ENCODE measurements around the gene FAM114A2.
"Not testable (repeated sequence)": the region's sequence is repeated elsewhere in the genome, so short reads cannot be mapped to it uniquely, and the experiment has no call there.

Gene FAM114A2

DNA sequence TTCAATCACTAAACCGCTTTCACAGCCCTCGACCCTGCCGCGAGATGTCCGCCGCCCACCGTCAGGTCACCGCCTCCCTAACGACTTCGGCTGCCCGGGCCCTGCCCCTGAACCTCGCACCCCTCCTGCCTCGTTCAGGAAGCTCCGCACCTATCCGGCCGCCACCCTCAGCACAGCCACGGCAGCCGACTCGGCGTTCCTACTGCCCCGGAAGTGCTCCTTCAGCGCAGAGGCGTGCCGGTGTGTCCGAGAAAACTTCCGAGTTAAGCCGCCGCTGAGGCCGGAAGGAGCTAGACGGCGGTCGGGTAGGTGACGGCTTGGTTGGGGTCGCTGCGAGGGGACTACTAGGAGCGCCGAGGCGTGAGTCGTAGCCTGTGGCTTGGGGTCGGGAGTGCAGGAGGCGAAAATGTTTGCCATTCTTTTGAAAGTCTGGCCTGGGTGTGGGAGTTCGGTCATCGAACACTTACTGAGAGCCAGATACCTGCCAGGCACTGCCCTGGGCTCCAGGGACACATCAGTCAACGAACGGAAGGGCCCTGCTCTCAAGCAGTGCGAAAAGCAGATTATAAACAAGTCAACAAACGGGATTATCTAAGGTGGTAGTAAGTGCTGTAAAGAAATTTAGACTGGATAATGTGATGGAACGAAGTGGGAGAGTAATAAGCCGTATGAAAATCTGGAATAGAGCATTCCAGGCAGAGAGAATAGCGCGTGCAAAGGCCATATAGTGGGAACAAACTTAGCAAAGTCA is at the start of gene FAM114A2, which contains the start of gene MFAP3:
FAM114A2 (minus strand) TSS at position 204 of the 751 bp plus-strand sequence. CDS start 3,957 bp downstream, outside the sequence.
MFAP3 (plus strand) TSS at position 261 of the 751 bp plus-strand sequence. CDS start 10,756 bp downstream, outside the sequence.
- peak; percentile 58 for DNase-seq

DNA sequence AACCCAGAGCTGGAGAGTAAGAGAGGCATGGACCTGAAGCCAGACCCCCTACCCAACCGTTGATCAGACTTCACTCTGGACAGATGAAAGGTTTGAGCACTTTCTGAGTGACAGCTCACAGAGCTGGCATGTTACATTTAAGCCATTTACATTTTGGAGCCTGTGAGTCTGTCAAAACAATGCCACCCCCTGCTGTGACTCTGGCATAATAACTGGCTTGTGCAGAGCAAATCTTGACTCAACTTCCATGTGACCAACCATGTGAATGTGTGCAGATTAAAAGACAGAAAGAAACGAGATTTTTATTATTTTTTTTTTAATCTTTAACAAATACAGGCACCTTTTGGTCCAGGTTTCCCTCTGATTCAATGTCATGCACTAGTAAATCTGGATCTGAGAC is 48.5 kb upstream of the FAM114A2 start:
- peak; percentile 37 for DNase-seq

DNA sequence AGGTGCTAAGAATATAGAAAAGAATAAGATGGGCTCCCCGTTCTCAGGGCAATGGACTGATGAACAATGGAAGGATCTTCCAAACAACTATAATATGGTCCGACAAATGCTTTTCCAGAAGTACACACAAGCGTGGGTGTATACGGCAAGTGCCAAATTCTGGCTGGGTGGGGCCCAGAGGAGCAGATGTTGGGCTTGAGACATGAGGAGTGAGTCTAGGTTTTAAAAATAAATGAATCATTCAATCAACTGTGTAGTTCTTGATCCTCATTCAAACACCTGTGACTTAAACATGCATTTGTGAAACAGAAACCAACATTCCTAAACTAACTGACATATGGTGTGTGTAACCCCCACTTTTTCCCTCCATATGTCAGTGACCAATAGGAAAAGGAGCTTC is 47.9 kb upstream of the FAM114A2 start:
- peak; percentile 41 for DNase-seq

DNA sequence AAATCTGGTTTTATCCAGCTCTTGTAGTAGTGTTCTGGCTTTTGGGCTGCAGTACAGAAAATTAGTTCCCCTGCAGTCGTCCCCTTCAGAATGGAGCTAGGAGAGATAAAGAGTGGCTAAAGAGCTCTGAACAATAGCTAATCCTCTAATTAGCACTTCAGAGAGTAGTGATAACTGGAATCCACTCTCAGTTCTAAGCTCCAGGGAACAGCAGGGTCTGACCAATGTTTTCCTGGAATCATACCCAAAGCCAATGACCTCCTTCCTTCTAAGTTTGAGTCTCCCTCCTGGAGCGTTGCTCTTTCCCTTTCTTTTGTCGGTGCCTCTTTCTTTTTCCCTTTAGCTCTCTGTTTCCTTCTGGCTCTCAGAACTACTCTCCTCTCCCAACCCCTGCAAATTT is 47.4 kb upstream of the FAM114A2 start:
- DNase-seq, result no peak

DNA sequence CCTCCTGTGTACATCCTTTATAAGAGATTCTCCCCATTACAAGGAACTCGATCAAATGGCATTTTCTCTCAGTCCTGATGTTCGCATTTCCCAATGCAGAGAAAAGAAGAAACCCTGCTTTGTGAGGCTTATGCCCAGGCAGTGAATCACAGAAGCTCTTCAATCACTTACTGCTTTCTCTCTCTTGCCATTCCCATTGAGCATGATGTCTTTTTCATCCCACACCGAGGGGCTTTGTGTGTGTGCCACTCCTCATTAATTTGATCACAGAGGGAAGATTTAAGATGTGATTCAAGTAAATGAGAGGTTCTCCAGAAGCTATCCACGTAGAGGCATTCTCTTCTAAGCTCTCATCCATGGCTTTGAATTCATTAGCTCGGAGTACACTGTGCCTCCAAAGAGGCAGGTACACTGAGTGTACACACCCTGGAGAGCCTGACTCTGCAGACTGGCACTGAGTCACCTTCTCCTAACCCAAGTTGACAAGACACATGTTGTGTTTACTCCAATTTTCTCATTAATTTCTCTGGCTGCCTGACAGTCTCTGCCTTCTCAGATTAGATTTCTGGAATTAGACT is 45.4 kb upstream of the FAM114A2 start:
- no peak for DNase-seq

GRCh38 chr5:154081246-154081645 is 42.5 kb upstream of the FAM114A2 start:
- peak; percentile 26 for DNase-seq

GRCh38 chr5:154078272-154078671 is 39.6 kb upstream of the FAM114A2 start:
- peak; percentile 47 for DNase-seq

- DNase-seq, result no peak
Observed at GRCh38 chr5:154077696-154078095, 39.0 kb upstream of the FAM114A2 start.

GRCh38 chr5:154076240-154076922 is 37.7 kb upstream of the FAM114A2 start:
- DNase-seq, result no peak

GRCh38 chr5:154072414-154073171 is 33.9 kb upstream of the FAM114A2 start:
- DNase-seq, result peak; percentile 43

DNA sequence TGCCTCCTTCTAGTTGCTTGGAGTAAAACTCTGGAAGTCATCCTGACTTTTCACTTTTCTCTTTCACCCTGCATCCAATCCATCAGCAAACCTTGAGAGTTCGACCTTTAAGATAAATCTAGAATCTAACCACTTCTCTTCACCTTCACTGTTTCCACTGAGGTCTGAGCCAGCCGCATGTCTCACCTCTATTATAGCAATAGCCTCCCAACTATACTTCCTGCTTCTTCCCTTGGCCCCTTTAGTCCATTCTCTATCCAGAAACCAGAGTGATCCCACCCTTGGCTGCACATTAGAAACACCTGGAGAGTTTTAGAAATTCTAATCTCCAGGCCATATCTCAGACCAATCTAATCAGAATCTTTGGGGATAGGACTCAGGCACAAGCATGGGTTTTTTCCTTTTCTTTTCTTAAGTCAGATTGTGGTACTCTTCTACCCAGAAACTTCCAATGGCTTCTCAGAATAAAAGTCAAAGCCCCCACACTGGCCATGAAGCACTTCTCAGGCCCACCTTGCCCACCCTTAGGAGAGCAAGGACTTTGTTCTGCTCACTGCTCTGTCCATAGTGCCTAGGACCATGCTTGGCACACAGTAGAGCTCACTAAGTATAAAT is 33.2 kb upstream of the FAM114A2 start:
- no peak for DNase-seq

GRCh38 chr5:154069854-154070253 is 31.1 kb upstream of the FAM114A2 start:
- DNase-seq, result not testable (repeated sequence)

GRCh38 chr5:154065971-154066370 is 27.3 kb upstream of the FAM114A2 start:
- DNase-seq, result no peak

DNA sequence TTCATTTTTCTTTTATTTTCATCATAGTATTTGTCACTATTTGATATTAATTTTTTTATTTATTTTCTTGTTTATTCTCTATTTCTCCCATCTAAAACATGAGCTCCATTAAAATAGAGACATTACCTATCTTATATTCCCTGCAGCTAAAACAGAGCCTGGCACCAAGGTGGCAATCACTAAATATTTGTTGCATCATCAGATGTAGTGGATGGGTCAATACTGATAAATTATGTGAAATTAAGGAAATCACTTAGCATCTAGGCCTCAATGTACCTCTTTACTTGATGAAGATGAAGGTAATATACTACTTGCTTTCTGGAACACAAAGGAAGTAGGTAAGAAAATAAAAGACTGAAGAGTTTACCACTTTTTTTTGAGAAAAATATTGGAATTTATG is 24.7 kb upstream of the FAM114A2 start:
- no peak for DNase-seq

DNA sequence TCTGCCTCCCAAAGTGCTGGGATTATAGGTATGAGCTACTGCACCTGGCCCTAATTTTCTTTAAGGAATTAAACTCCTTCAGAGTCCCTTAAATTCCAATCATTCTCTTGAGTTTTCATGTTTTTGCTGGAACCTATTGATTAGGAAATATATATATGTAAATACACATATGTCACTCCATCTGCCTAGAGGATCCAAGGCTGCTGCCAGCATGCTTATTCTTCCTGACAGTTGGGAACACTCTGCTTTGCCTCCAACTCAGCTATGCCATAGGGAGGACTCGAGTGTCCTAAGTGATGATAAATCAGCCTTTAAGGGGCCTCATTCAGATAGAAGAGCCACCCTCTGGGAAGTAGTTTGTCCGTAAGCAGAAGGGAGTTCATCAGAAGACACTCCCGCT is 21.9 kb upstream of the FAM114A2 start:
- DNase-seq, result no peak

DNA sequence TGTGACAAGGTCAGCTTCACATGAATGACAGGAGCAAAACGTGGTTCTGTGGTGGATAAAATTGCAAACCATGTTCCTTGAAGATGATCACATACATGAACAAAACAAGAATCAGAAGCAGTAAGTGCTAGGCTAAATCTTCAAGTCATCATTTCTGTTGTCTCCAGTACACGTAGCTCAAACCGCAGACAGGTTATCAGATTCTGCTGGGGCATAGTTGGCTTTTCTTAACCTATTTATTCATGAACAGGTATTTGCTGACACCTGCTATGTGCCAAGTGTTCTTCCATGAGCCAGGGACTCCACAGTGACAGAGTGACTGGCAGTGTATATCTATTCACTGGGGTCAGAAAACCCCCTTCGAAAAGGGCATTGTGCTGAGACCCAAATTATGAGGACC is 20.9 kb upstream of the FAM114A2 start:
- DNase-seq, result no peak

DNA sequence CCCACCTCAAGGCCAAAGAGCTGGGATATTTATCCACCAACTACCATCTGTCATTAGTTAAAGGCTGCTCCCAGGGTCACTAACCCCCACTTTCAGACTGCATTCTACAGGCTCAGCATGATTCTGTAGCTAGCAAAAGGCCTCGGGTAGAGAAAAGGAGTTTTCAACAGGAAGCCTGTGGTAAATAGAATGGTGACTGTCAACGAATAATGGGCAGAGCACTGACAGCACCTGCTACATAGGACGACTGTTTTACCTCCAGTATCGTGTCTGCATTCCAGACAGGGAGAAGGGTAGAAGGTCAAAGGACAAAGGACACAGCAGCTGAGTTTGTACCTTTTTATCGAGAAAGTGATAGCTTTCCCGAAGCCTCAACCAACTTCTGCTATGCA is 20.3 kb upstream of the FAM114A2 start:
- DNase-seq, result no peak

GRCh38 chr5:154058055-154059038 is 19.6 kb upstream of the FAM114A2 start:
- DNase-seq, result no peak

GRCh38 chr5:154055201-154055600 is 16.5 kb upstream of the FAM114A2 start:
- no peak for DNase-seq

DNA sequence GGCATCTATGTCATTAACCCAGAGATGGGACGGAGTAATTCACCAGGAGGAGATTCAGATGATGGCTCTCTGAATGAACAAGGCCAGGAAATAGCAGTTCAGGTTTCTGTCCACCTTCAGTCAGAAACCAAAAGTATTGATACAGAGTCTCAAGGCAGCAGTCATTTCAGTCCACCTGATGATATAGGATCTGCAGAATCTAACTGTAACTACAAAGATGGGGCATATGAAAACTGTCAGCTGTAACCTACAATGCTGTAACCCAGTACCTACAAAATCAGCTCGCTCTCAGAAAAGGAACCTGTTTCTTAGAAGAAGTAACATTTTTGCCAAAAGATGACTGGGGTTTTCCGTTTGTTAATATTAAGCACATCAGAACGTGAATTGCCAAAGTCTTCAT is 14.8 kb upstream of the FAM114A2 start:
- DNase-seq, result no peak

- DNase-seq, result no peak
Observed at GRCh38 chr5:154049636-154050035, 10.9 kb upstream of the FAM114A2 start.
